HCT116 (cell line): ENCODE measurements around the gene HS6ST3. TPM values are rescaled to one million over a fixed set of nuclear protein-coding genes. Genes with fewer than 3 reads are reported as not detected.

Experiments used
- ATAC-seq: fragments of 200-7000 bp; cut with Tn5 transposase; 2 replicates; pipeline ENCODE4 v1.9.1; 2020; ENCODE audit warnings: mild to moderate bottlenecking, moderate library complexity
- BruUV-seq: library from RNA; stranded (reverse); fragments of 400-500 nt; replicated peaks from 2 replicates; lab custom pipeline; 2021; lab: Mats Ljungman, UMichigan
- CTCF ChIA-PET: fragments of 300-600 bp; sonication (Branson Sonifier 250); formaldehyde crosslinking; loops from one replicate; lab custom pipeline; 2021; ENCODE audit warnings: antibody characterized with exemption; lab: Charles Lee
- POLR2A ChIA-PET: fragments of 300-600, 350-600 bp; sonication (Branson Sonifier 250); formaldehyde crosslinking; loops from one replicate; lab custom pipeline; 2021; ENCODE audit warnings: antibody characterized with exemption; lab: Charles Lee
- RAD21 ChIA-PET, 2 experiments: fragments of 300-600 bp; sonication (Branson Sonifier 250); formaldehyde crosslinking; loops; one replicate each; lab custom pipeline; 2023; ENCODE audit warnings: low total read pairs in 2 of 2; ENCODE audit not compliant: uncharacterized antibody in 2 of 2, unreplicated experiment in 2 of 2, low non-redundant PET in 1 of 2; lab: Charles Lee
- DNase-seq: peaks from one replicate; pipeline ENCODE4 v3.0.0-alpha.2; 2010; ENCODE audit warnings: low read depth, low spot score
- H2AFZ ChIP-seq: fragments of 200-600 bp; shearing (Covaris generic), sonication (generic); 2 replicates; pipeline ENCODE4 v1.6.1; 2017; ENCODE audit warnings: low read depth, mixed run types, mixed read lengths, antibody characterized with exemption, low read length; ENCODE audit not compliant: poor library complexity, severe bottlenecking
- H3K27ac ChIP-seq: 2 replicates; pipeline ENCODE4 v1.5.1; 2012; ENCODE audit warnings: low read depth, low read length
- H3K27me3 ChIP-seq: fragments of 200-600 bp; sonication (generic); 2 replicates; pipeline ENCODE4 v1.6.1; 2016; ENCODE audit warnings: mixed run types, low read length, mixed read lengths; ENCODE audit not compliant: insufficient read depth
- H3K36me3 ChIP-seq, 2 experiments: fragments of 200-500 bp in 1 of 2; fragments of 200-600 bp in 1 of 2; sonication (Bioruptor generic) in 1 of 2; sonication (generic) in 1 of 2; 2 replicates each; pipeline versions ENCODE4 v1.5.1 to v1.6.1; 2014 to 2016; ENCODE audit warnings: low read length in 2 of 2, inconsistent platforms in 1 of 2, mixed read lengths in 1 of 2, mixed run types in 1 of 2; ENCODE audit not compliant: insufficient read depth in 2 of 2, control insufficient read depth in 1 of 2
- H3K4me1 ChIP-seq, 2 experiments: fragments of 200-600 bp in 1 of 2; sonication (generic) in 1 of 2; 2 replicates each; pipeline versions ENCODE4 v1.5.1 to v1.6.1; 2012 to 2017; ENCODE audit warnings: low read length in 2 of 2, inconsistent platforms in 1 of 2, mild to moderate bottlenecking in 1 of 2, mixed read lengths in 1 of 2, mixed run types in 1 of 2, moderate library complexity in 1 of 2; ENCODE audit not compliant: insufficient read depth in 2 of 2, control insufficient read depth in 1 of 2
- H3K4me2 ChIP-seq: fragments of 200-600 bp; sonication (generic); 2 replicates; pipeline ENCODE4 v1.6.1; 2017; ENCODE audit warnings: mixed run types, low read length, mixed read lengths
- H3K4me3 ChIP-seq, 2 experiments: fragments of 200-600 bp in 1 of 2; sonication (generic) in 1 of 2; replicated peaks in 1 of 2; 2 replicates each; pipeline ENCODE4 v1.5.1; 2011 to 2016; ENCODE audit warnings: low read length in 2 of 2, control low read depth in 1 of 2, low read depth in 1 of 2, mild to moderate bottlenecking in 1 of 2, mixed read lengths in 1 of 2, mixed run types in 1 of 2
- H3K79me2 ChIP-seq: fragments of 200-600 bp; sonication (generic); 2 replicates; pipeline ENCODE4 v1.6.1; 2017; ENCODE audit warnings: mild to moderate bottlenecking, mixed run types, low read length, moderate library complexity, mixed read lengths; ENCODE audit not compliant: insufficient read depth
- H3K9ac ChIP-seq: fragments of 200-600 bp; sonication (generic); 2 replicates; pipeline ENCODE4 v1.6.1; 2016; ENCODE audit warnings: low read length, mixed read lengths
- H3K9me2 ChIP-seq: fragments of 200-600 bp; sonication (generic), shearing (Covaris generic); 2 replicates; pipeline ENCODE4 v1.6.1; 2017; ENCODE audit warnings: mixed run types, mild to moderate bottlenecking, moderate library complexity; ENCODE audit not compliant: insufficient read depth
- H3K9me3 ChIP-seq, 2 experiments: fragments of 200-500 bp in 1 of 2; fragments of 200-600 bp in 1 of 2; sonication (Bioruptor generic) in 1 of 2; sonication (generic) in 1 of 2; 2 replicates each; pipeline ENCODE4 v1.6.1; 2014 to 2017; ENCODE audit warnings: low read length in 2 of 2, mixed read lengths in 2 of 2, inconsistent platforms in 1 of 2, low read depth in 1 of 2, mild to moderate bottlenecking in 1 of 2, mixed run types in 1 of 2, moderate library complexity in 1 of 2; ENCODE audit not compliant: control insufficient read depth in 1 of 2, insufficient read depth in 1 of 2
- H4K20me1 ChIP-seq: fragments of 200-600 bp; sonication (generic), shearing (Covaris generic); 2 replicates; pipeline ENCODE4 v1.6.1; 2017; ENCODE audit warnings: mixed run types, mild to moderate bottlenecking, moderate library complexity; ENCODE audit not compliant: insufficient read depth
- ATF3 ChIP-seq: IDR thresholded peaks from 2 replicates; pipeline ENCODE4 v1.6.1; 2012
- CBX3 ChIP-seq: IDR thresholded peaks from 2 replicates; pipeline ENCODE4 v1.6.1; 2012; ENCODE audit warnings: low read depth
- CTCF ChIP-seq, 3 experiments: fragments of 200-600 bp in 1 of 3; sonication (generic) in 1 of 3; IDR thresholded peaks in 2 of 3; conservative IDR thresholded peaks in 1 of 3; 2 replicates each; pipeline ENCODE4 v1.5.1; 2012 to 2017; ENCODE audit warnings: low read depth in 2 of 3, low read length in 2 of 3, antibody characterized with exemption in 1 of 3, borderline replicate concordance in 1 of 3, control low read depth in 1 of 3, mild to moderate bottlenecking in 1 of 3, mixed read lengths in 1 of 3, mixed run types in 1 of 3, moderate library complexity in 1 of 3; ENCODE audit not compliant: insufficient read depth in 1 of 3
- ELF1 ChIP-seq: IDR thresholded peaks from 2 replicates; pipeline ENCODE4 v1.6.1; 2012; ENCODE audit warnings: low read depth, borderline replicate concordance
- JUND ChIP-seq: IDR thresholded peaks from 2 replicates; pipeline ENCODE4 v1.6.1; 2012
- POLR2A ChIP-seq: IDR thresholded peaks from 2 replicates; pipeline ENCODE4 v1.7.0; 2011; ENCODE audit warnings: borderline replicate concordance; ENCODE audit not compliant: insufficient read depth, insufficient read length; ENCODE audit errors: extremely low read depth
- REST ChIP-seq: IDR thresholded peaks from 2 replicates; pipeline ENCODE4 v1.6.1; 2012; ENCODE audit warnings: low read depth
- SP1 ChIP-seq: IDR thresholded peaks from 2 replicates; pipeline ENCODE4 v1.6.1; 2012; ENCODE audit warnings: low read depth
- SRF ChIP-seq: IDR thresholded peaks from 2 replicates; pipeline ENCODE4 v1.6.1; 2012; ENCODE audit warnings: low read depth
- TCF7L2 ChIP-seq: IDR thresholded peaks from 2 replicates; pipeline ENCODE4 v1.7.0; 2011; ENCODE audit warnings: borderline replicate concordance, inconsistent platforms; ENCODE audit not compliant: insufficient read depth, insufficient read length; ENCODE audit errors: extremely low read depth
- YY1 ChIP-seq: IDR thresholded peaks from 2 replicates; pipeline ENCODE4 v1.6.1; 2011; ENCODE audit warnings: low read length, low read depth, moderate library complexity, mild to moderate bottlenecking; ENCODE audit not compliant: insufficient replicate concordance; ENCODE audit errors: extremely low read depth
- ZFX ChIP-seq: fragments of 450-650 bp; IDR thresholded peaks from 2 replicates; pipeline ENCODE4 v1.6.1; 2017
- intact Hi-C: fragments of 100-400 bp; cut with micrococcal nuclease; formaldehyde crosslinking; loops from 2 replicates; pipeline ENCODE4 v1.10.0; 2022
- total RNA-seq: library from RNA; stranded (reverse); gene quantifications from one replicate; pipeline ENCODE4 v1.2.1, GENCODE V29; 2021; ENCODE audit not compliant: unreplicated experiment

Gene HS6ST3
- total RNA-seq, 1 experiment from 2014 or later = 0.10 TPM

GRCh38 chr13:96130818-96131340 lies 41.0 kb downstream of the HS6ST3 start:
- ChIA-PET RAD21 (no interaction called here), POLR2A (no interaction called here), CTCF (no interaction called here)
- no peak overlapping the region for H3K4me2 ChIP-seq
- H3K4me3 ChIP-seq = no peak overlapping the region
- no peaks in the 10 kb centered on the region for H3K9me2 ChIP-seq
- no peaks in the 10 kb centered on the region for H3K4me1 ChIP-seq
- no peaks in the 10 kb centered on the region; the same call in 1 of the 2 replicates for H3K27me3 ChIP-seq
- DNase-seq = no peak
- H3K27ac ChIP-seq = no peak overlapping the region
- no peak overlapping the region for H2AFZ ChIP-seq
- ATAC-seq = no peak
- TF ChIP-seq CBX3 = no peak
- no peak for TF ChIP-seq CTCF (IDR thresholded peaks at IDR 0.05 in 2 of 3, conservative IDR thresholded peaks at IDR 0.05 in 1 of 3; ENCODE audit: borderline replicate concordance in 1 of 3, insufficient read depth in 1 of 3, low read depth in 2 of 3, low read length in 2 of 3)
- no peak for TF ChIP-seq SRF
- TF ChIP-seq TCF7L2 = no peak
- no peak for TF ChIP-seq POLR2A
- no peak for TF ChIP-seq REST
- no peak for TF ChIP-seq SP1
- TF ChIP-seq ATF3 = no peak
- TF ChIP-seq JUND = no peak
- no peak for TF ChIP-seq YY1
- no peak for TF ChIP-seq ELF1
- TF ChIP-seq ZFX = no peak
- intact Hi-C loops = no loop called here
- H3K9ac ChIP-seq = no peak overlapping the region
- no peaks in the 10 kb centered on the region for H3K36me3 ChIP-seq
- no TSS peak for BruUV-seq
- no peaks in the 10 kb centered on the region for H3K79me2 ChIP-seq
- H3K9me3 ChIP-seq = no peaks in the 10 kb centered on the region
- no peaks in the 10 kb centered on the region for H4K20me1 ChIP-seq
